ENCODE data around the gene PSG2. TPM values are rescaled to one million over a fixed set of nuclear protein-coding genes. Genes with fewer than 3 reads are reported as not detected.
A peak's percentile ranks its signal among the peaks of the same experiment; 100 is the strongest.
"Not testable (repeated sequence)": the region's sequence is repeated elsewhere in the genome, so short reads cannot be mapped to it uniquely, and the experiment has no call there.

The PSG2 gene
- total RNA-seq, 2 donors from 2014 or later = not detected

DNA sequence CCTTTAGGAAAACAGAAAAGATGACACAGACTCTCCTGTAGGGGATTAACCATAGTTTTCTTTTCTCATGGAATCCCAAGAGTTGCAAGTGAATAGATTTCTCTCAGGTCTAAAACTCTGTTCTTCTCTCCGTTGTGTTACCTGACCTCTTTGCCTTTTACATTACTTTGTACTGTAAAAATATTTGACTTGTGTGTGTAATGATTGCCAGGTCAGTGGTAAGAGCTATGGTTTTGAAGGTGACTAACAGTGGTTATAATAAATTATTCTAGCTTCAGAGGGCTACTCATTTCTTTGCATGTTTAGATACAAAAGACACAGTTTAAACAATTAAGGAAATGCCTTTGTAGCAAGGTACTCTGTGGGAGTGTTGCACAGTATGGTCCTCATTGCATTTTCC is 23.0 kb upstream of the PSG2 start:
- Histone ChIP-seq H3K4me1 (no peaks in the 10 kb centered on the region), H3K4me3 (no peak overlapping the region), H3K36me3 (no peaks in the 10 kb centered on the region), H3K9me3 (no peaks in the 10 kb centered on the region), H3K27ac (no peak overlapping the region), H3K27me3 (no peaks in the 10 kb centered on the region)
- TF ChIP-seq CTCF (IDR thresholded peaks at IDR 0.05) = no peak
- DNase-seq (ENCODE audit: low spot score) = no peak

- TF ChIP-seq CTCF (IDR thresholded peaks at IDR 0.05) = peak in 1 of 2 donors; percentile 51
- not testable (repeated sequence) for H3K9me3 ChIP-seq; H3K4me3 ChIP-seq; H3K4me1 ChIP-seq; H3K27me3 ChIP-seq; H3K27ac ChIP-seq; DNase-seq (ENCODE audit: low spot score); H3K36me3 ChIP-seq
Measured at GRCh38 chr19:43104215-43104850, 21.8 kb upstream of the PSG2 start.

DNA sequence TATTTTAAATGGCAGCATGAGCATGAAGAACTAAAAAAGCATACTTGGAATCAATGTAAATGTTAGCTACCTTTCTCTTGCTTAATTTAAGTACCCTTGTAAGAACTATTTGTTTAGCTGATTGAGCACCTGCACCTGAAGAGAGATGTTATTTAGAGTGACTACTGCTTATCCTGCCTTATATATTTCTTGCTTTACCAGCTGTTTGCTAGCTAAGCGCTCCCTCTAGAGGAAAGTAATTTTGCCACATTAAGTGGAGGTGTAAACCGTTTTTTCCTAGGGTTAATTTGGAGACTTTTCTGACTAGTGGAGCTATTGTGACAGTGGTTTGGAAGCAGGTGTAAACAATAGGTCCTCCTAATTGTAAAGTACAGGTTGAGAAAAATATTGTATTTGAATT is 19.4 kb upstream of the PSG2 start:
- TF ChIP-seq CTCF (IDR thresholded peaks at IDR 0.05) = no peak
- no peaks in the 10 kb centered on the region for H3K9me3 ChIP-seq
- no peak for DNase-seq (ENCODE audit: low spot score)
- no peak overlapping the region for H3K27ac ChIP-seq
- no peaks in the 10 kb centered on the region for H3K4me1 ChIP-seq
- no peak overlapping the region for H3K4me3 ChIP-seq
- no peaks in the 10 kb centered on the region for H3K36me3 ChIP-seq
- no peaks in the 10 kb centered on the region for H3K27me3 ChIP-seq

DNA sequence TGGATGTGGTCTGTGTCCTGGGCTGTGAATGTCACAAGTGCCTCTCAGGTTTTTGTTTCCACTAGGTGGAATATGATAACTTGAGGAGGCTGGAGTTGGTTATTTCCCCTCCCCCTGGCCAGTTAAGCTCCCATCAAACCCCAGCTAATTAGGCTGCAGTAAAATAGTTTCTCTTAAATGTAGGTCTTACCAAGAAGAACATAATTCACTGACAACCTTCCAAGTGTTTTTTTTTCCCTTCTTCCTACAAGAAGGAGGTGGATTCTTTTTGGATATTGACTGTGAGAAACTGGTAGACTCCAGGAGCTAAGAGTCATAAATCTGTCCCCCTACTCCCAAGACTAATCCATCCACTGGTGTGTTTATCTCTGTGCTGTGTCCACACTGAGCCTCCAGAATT is 15.9 kb upstream of the PSG2 start:
- H3K4me3 ChIP-seq; H3K27me3 ChIP-seq; H3K36me3 ChIP-seq; H3K27ac ChIP-seq; H3K9me3 ChIP-seq; DNase-seq (ENCODE audit: low spot score); H3K4me1 ChIP-seq: not testable (repeated sequence)

GRCh38 chr19:43087702-43088340 is 5.3 kb upstream of the PSG2 start:
- not testable (repeated sequence) for H3K27me3 ChIP-seq; H3K36me3 ChIP-seq; H3K9me3 ChIP-seq; H3K4me3 ChIP-seq; DNase-seq (ENCODE audit: low spot score); H3K27ac ChIP-seq; H3K4me1 ChIP-seq
- TF ChIP-seq CTCF (IDR thresholded peaks at IDR 0.05) = peak; percentile 39 to 71

GRCh38 chr19:43085796-43086530 is 3.5 kb upstream of the PSG2 start:
- not testable (repeated sequence) for H3K9me3 ChIP-seq; DNase-seq (ENCODE audit: low spot score); H3K4me3 ChIP-seq; H3K36me3 ChIP-seq; H3K27ac ChIP-seq; H3K4me1 ChIP-seq; H3K27me3 ChIP-seq

Data from right atrium auricular region (tissue), 2 donors.